GM18861 (cell line): ENCODE results near the gene ABHD10.

Experiments
- ATAC-seq: cut with Tn5 transposase; IDR thresholded peaks from one replicate; pipeline ENCODE4 v1.9.1; 2021; ENCODE audit not compliant: unreplicated experiment

The ABHD10 gene

DNA sequence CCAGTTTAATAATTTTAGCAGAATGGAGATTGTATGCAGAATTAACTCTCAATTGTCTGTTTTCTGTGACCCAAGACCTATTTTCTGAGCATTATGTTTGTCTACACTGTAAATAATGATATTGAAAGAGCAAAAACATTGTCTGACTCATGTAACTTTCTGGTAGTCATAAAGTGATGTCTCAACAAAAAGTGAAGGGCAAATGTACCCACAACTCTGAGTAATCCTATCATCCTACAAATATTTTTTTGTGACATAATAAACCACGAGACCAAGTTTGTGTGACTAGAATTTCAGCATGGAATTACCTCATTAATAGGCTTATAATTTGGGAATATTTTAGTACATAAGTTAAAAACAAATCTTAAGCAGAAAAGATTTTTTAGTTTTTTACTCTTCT lies 15.4 kb upstream of the ABHD10 start:
- ATAC-seq = no peak

- no peak for ATAC-seq
These were observed 13.3 kb upstream of the ABHD10 start for GRCh38 chr3:111965484-111965883.

DNA sequence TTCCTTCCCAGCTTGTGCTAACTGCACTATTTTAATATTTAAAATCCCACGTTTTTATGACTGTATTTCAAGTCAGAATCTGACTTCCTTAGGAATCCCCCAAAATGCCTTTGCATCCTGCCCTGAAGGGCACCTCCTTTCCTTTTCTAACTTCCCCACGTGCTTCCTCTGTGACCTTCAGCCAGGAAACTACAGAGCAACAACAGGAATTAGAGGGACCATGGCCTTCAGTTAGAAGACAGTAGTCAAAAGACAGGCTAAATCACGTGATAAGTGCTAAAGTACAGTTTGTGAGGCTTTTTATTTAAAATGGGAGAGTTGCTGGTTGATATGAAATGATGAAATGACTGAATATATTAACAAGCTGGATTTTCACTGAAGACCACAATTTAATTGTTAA lies 11.8 kb upstream of the ABHD10 start:
- ATAC-seq = no peak

- ATAC-seq = peak; percentile 90
These were observed 11.1 kb upstream of the ABHD10 start for GRCh38 chr3:111967651-111968274.

DNA sequence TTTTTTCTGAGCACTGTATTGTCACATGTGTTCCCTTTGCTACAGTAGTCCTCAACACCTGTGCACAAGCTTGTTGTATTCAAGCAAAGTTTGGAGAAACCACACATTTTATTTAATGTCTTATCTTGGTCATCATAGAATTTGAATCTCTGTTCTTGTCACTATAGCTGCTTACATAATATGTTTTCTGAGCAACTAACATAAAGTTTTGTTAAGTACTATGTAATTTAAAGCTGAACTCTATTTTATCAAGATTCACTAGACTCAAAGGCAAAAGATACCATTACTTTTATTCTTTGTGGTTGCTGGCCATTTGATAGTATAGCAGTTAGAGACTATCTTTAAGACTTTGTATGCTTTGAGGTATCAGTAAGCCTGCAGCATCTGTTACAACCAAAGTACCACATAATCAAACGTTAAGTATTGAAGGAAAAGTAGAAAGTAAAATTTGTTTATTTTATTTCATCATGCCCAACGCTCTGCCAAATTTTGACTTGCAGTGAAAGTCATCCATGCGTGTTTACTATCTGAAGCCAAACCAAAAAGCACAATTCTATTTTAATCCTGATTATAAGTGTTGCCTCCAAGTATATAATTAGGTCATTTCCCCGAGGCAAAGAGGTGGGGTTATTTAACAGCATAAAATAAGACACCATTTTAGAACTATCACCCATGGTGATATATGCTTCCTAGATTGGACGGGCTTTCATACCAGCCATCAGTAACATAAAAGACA lies 10.3 kb upstream of the ABHD10 start:
- ATAC-seq = no peak

GRCh38 chr3:111970376-111970775 lies 8.4 kb upstream of the ABHD10 start:
- ATAC-seq = no peak

DNA sequence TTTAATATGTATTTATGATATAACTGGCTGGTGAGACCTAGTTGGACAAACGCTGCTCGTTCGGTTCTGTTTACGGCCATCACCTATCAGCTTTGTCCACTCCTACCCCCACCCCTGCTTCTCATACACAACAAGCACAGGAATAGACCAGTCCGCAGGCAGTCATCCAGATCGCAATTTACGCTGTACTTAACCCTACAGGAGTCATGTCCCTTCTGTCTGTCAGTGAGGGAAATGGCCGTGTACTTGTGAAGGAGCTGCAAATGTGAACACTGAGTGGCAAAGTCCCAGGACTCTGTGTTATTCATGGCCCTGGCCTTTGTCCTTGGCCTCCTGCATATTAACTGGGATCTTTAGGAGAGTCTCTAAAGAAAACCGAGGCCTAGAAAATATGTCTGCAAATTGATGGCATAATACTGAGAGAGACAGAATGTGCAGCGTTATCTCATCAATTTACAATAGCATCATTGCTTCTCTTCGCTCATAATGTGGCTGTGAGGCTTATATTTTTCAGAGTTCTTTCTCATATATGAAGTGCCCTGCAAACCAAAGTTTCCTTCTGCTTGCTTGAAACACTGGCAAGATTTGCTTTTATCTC lies 7.2 kb upstream of the ABHD10 start:
- ATAC-seq = no peak

GRCh38 chr3:111972891-111973290 lies 5.9 kb upstream of the ABHD10 start:
- no peak for ATAC-seq

- ATAC-seq = no peak
These were observed 3.7 kb upstream of the ABHD10 start for GRCh38 chr3:111975131-111975530.

GRCh38 chr3:111976254-111976653 lies 2.6 kb upstream of the ABHD10 start:
- ATAC-seq = no peak

GRCh38 chr3:111979434-111980038 lies 710 bp downstream of the ABHD10 start:
- ATAC-seq = peak; percentile 18

DNA sequence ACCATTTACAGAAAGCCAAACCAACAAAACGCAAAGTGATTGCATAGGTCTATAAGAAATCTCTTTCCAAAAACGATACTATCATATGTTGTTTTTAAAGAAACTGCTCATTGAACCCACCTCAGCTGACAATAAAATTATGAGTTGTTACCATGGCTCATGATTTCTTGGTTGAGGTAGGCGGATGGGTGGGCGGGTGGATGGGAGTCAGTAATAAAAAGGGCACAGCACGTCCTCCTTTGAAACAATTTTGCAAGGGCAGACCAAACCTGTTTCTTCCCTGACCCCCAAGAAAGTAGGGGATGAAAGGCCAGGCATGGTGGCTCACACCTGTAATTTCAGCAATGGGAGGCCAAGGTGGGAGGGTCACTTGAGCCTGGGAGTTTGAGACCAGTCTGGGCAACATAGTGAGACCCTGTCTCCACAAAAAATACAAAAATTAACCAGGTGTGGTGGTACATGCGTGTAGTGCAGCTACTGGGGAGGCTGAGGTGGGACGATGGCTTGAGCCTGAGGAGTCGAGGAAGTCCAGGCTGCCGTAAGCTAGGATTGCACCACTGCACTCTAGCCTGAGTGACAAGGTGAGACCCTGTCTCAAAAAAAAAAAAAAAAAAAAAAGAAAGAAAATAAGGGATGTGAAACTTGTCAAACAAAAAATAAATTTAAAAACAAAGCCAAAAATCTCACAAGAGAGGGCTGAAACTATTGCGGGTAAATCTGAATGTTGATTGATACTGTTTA lies 2.1 kb downstream of the ABHD10 start:
- ATAC-seq = no peak

GRCh38 chr3:111981457-111981763 lies 2.6 kb downstream of the ABHD10 start:
- no peak for ATAC-seq

- ATAC-seq = no peak
These were observed 5.9 kb downstream of the ABHD10 start for GRCh38 chr3:111984636-111985298.

- ATAC-seq = no peak
These were observed 8.0 kb downstream of the ABHD10 start for GRCh38 chr3:111986800-111987199.

- peak; percentile 86 for ATAC-seq
These were observed 10.3 kb downstream of the ABHD10 start for GRCh38 chr3:111989061-111989678.

- ATAC-seq = no peak
These were observed 14.2 kb downstream of the ABHD10 start for GRCh38 chr3:111993038-111993437.

GRCh38 chr3:111998636-111999483 lies 20.0 kb downstream of the ABHD10 start, which contains the start of gene TAGLN3:
TSS of gene TAGLN3 (plus strand) at chr3:111998922. CDS start at chr3:111999423, 501 bp downstream.
- ATAC-seq = no peak
